ENCODE measurements around the gene B4GALT5.

Gene B4GALT5

GRCh38 chr20:49607568-49607967, 106.1 kb downstream of the B4GALT5 start:
- DNase-seq (ENCODE audit: low spot score), result no peak

GRCh38 chr20:49603209-49603627, 110.5 kb downstream of the B4GALT5 start:
- DNase-seq (ENCODE audit: low spot score), result no peak

- no peak for DNase-seq (ENCODE audit: low spot score)
Measured at GRCh38 chr20:49602345-49603208, 111.1 kb downstream of the B4GALT5 start.

- DNase-seq (ENCODE audit: low spot score), result no peak
Measured at GRCh38 chr20:49601153-49601924, 112.3 kb downstream of the B4GALT5 start.

GRCh38 chr20:49599746-49600113, 113.9 kb downstream of the B4GALT5 start:
- DNase-seq (ENCODE audit: low spot score), result no peak

- DNase-seq (ENCODE audit: low spot score), result no peak
Measured at GRCh38 chr20:49597825-49598395, 115.8 kb downstream of the B4GALT5 start.

- DNase-seq (ENCODE audit: low spot score), result no peak
Measured at GRCh38 chr20:49595811-49596561, 117.7 kb downstream of the B4GALT5 start.

GRCh38 chr20:49595346-49595745, 118.3 kb downstream of the B4GALT5 start:
- no peak for DNase-seq (ENCODE audit: low spot score)

GRCh38 chr20:49594931-49595315, 118.8 kb downstream of the B4GALT5 start:
- no peak for DNase-seq (ENCODE audit: low spot score)

- no peak for DNase-seq (ENCODE audit: low spot score)
Measured at GRCh38 chr20:49594143-49594930, 119.3 kb downstream of the B4GALT5 start.

GRCh38 chr20:49593466-49594142, 120.1 kb downstream of the B4GALT5 start:
- no peak for DNase-seq (ENCODE audit: low spot score)

- no peak for DNase-seq (ENCODE audit: low spot score)
Measured at GRCh38 chr20:49592120-49592519, 121.6 kb downstream of the B4GALT5 start.

- DNase-seq (ENCODE audit: low spot score), result no peak
Measured at GRCh38 chr20:49591217-49591865, 122.3 kb downstream of the B4GALT5 start.

GRCh38 chr20:49590163-49591017, 123.3 kb downstream of the B4GALT5 start:
- no peak for DNase-seq (ENCODE audit: low spot score)

GRCh38 chr20:49589747-49590146, 123.9 kb downstream of the B4GALT5 start:
- DNase-seq (ENCODE audit: low spot score), result no peak

GRCh38 chr20:49587111-49587570, 126.5 kb downstream of the B4GALT5 start:
- DNase-seq (ENCODE audit: low spot score), result no peak

GRCh38 chr20:49585585-49586245, 128.0 kb downstream of the B4GALT5 start:
- no peak for DNase-seq (ENCODE audit: low spot score)
